Measurements from ENCODE around the gene OR10S1.

The OR10S1 gene

DNA sequence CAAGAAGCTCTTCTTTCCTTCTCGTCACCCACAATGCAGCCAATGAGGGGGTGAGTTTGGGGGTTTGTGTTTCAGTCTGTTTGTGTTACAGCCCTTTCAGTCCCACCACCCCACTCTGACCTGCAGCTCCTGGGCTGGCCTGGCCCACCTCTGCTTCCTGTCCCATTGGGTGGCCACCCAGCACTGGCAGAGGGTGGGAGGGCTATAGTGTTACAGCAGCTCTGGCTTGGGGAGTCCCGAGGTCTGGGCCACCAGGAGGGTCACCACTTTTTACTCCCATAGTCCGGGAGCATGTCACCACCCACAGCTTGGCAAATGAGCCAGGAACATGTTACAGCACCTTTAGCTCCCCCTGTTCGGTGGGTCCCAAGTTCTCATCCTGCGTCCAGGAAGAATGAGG, 1.7 kb upstream of the OR10S1 start:
- no peak overlapping the region for H3K4me3 ChIP-seq (IDR thresholded peaks at IDR 0.05; ENCODE audit: insufficient read depth, low read depth, low read length)
- no peaks in the 10 kb centered on the region for H3K36me3 ChIP-seq (ENCODE audit: insufficient read depth)
- H3K4me1 ChIP-seq (ENCODE audit: low read depth, poor library complexity, severe bottlenecking), result no peaks in the 10 kb centered on the region
- H3K9ac ChIP-seq, result no peak overlapping the region
- H4K20me1 ChIP-seq (ENCODE audit: insufficient read depth), result no peaks in the 10 kb centered on the region
- no peak overlapping the region for H3K27ac ChIP-seq
- H3K27me3 ChIP-seq (ENCODE audit: insufficient read depth, low read depth), result no peaks in the 10 kb centered on the region
- no peak overlapping the region for H2AFZ ChIP-seq (ENCODE audit: low read depth)
- H3K4me2 ChIP-seq, result no peak overlapping the region
- TF ChIP-seq CTCF (conservative IDR thresholded peaks at IDR 0.05; ENCODE audit: low read depth, low read length), result no peak
- H3K79me2 ChIP-seq (ENCODE audit: insufficient read depth, low read depth), result no peaks in the 10 kb centered on the region

- no peak overlapping the region for H2AFZ ChIP-seq (ENCODE audit: low read depth)
- no peaks in the 10 kb centered on the region for H3K27me3 ChIP-seq (ENCODE audit: insufficient read depth, low read depth)
- H3K79me2 ChIP-seq (ENCODE audit: insufficient read depth, low read depth), result no peaks in the 10 kb centered on the region
- no peaks in the 10 kb centered on the region for H4K20me1 ChIP-seq (ENCODE audit: insufficient read depth)
- H3K36me3 ChIP-seq (ENCODE audit: insufficient read depth), result no peaks in the 10 kb centered on the region
- H3K4me3 ChIP-seq (IDR thresholded peaks at IDR 0.05; ENCODE audit: insufficient read depth, low read depth, low read length), result no peak overlapping the region
- no peak overlapping the region for H3K9ac ChIP-seq
- H3K4me2 ChIP-seq, result no peak overlapping the region
- no peak overlapping the region for H3K27ac ChIP-seq
- no peak for TF ChIP-seq CTCF (conservative IDR thresholded peaks at IDR 0.05; ENCODE audit: low read depth, low read length)
- H3K4me1 ChIP-seq (ENCODE audit: low read depth, poor library complexity, severe bottlenecking), result no peaks in the 10 kb centered on the region
Observed at GRCh38 chr11:123976770-123977560, 616 bp downstream of the OR10S1 start.

DNA sequence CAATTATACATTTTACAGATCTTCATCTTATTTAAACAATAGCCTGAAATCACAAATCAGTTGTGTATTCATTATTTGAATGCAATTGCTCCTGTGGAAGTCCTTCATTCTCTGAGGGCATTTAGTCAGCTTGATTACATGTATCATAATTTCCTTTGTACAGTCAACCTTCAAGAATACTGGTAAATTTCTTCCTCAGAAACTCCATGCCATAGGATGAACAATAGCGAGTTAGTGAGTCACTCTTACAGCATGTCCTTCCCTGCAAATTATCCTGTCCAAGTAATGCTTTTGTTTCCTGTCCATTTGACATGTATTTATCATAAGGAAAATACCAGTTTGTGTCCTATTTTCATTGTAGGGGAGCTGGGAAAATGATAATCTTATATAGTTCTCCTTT, 3.8 kb downstream of the OR10S1 start:
- Histone ChIP-seq H3K27ac (no peak overlapping the region), H3K4me1 (ENCODE audit: low read depth, poor library complexity, severe bottlenecking) (no peaks in the 10 kb centered on the region), H3K36me3 (ENCODE audit: insufficient read depth) (no peaks in the 10 kb centered on the region), H2AFZ (ENCODE audit: low read depth) (no peak overlapping the region), H3K79me2 (ENCODE audit: insufficient read depth, low read depth) (no peaks in the 10 kb centered on the region), H3K4me2 (no peak overlapping the region), H3K27me3 (ENCODE audit: insufficient read depth, low read depth) (no peaks in the 10 kb centered on the region), H3K4me3 (IDR thresholded peaks at IDR 0.05; ENCODE audit: insufficient read depth, low read depth, low read length) (no peak overlapping the region), H4K20me1 (ENCODE audit: insufficient read depth) (no peaks in the 10 kb centered on the region), H3K9ac (no peak overlapping the region)
- TF ChIP-seq CTCF (conservative IDR thresholded peaks at IDR 0.05; ENCODE audit: low read depth, low read length), result no peak

DNA sequence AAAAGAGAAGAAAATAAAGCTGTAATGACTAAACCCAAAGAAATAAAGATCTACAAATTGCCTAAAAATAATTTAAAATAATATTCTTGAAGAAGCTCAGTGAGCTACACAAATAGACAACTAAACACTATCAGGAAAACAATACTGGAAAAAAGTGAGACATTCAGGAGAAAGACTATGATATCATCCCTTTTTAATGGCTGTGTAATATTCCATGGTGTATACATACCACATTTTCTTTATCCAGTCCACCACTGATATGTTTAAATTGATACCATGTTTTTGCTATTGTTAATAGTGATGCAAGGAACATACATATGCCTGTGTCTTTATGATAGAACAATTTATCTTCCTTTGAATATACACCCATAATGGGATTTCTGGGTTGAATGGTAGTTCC, 20.8 kb downstream of the OR10S1 start:
- H3K79me2 ChIP-seq (ENCODE audit: insufficient read depth, low read depth), result no peaks in the 10 kb centered on the region
- TF ChIP-seq CTCF (conservative IDR thresholded peaks at IDR 0.05; ENCODE audit: low read depth, low read length), result no peak
- no peaks in the 10 kb centered on the region for H3K4me1 ChIP-seq (ENCODE audit: low read depth, poor library complexity, severe bottlenecking)
- H4K20me1 ChIP-seq (ENCODE audit: insufficient read depth), result no peaks in the 10 kb centered on the region
- no peak overlapping the region for H3K9ac ChIP-seq
- H3K4me3 ChIP-seq (IDR thresholded peaks at IDR 0.05; ENCODE audit: insufficient read depth, low read depth, low read length), result no peak overlapping the region
- H3K4me2 ChIP-seq, result no peak overlapping the region
- H2AFZ ChIP-seq (ENCODE audit: low read depth), result no peak overlapping the region
- no peaks in the 10 kb centered on the region for H3K36me3 ChIP-seq (ENCODE audit: insufficient read depth)
- H3K27me3 ChIP-seq (ENCODE audit: insufficient read depth, low read depth), result no peaks in the 10 kb centered on the region
- H3K27ac ChIP-seq, result no peak overlapping the region

Measured in KMS-11 (cell line).